Astrocyte (in vitro differentiated cells and primary cell): Measurements from ENCODE around the gene AP4E1. TPM values are rescaled to one million over a fixed set of nuclear protein-coding genes. Genes with fewer than 3 reads are reported as not detected.

ENCODE experiments used
- DNase-seq: peaks from one replicate; pipeline ENCODE4 v3.0.0-alpha.2; 2010; ENCODE audit warnings: low read depth
- FAIRE-seq: peaks from 2 replicates; lab custom pipeline; 2011; peaks lifted over from hg19 to GRCh38; lab: Jason Lieb, UNC
- H2AFZ ChIP-seq: 2 replicates; pipeline ENCODE4 v1.6.0; 2012; ENCODE audit warnings: low read depth, low read length, inconsistent platforms
- H3K27ac ChIP-seq: 2 replicates; pipeline ENCODE4 v1.5.1; 2011; ENCODE audit warnings: low read depth, low read length, inconsistent platforms
- H3K27me3 ChIP-seq: 2 replicates; pipeline ENCODE4 v1.6.0; 2011; ENCODE audit warnings: low read length, inconsistent platforms; ENCODE audit not compliant: insufficient read depth
- H3K36me3 ChIP-seq: 2 replicates; pipeline ENCODE4 v1.5.1; 2011; ENCODE audit warnings: low read length, inconsistent platforms; ENCODE audit not compliant: insufficient read depth
- H3K4me1 ChIP-seq: 2 replicates; pipeline ENCODE4 v1.5.1; 2011; ENCODE audit warnings: low read length, inconsistent platforms; ENCODE audit not compliant: insufficient read depth
- H3K4me2 ChIP-seq: 2 replicates; pipeline ENCODE4 v1.6.0; 2012; ENCODE audit warnings: low read length, inconsistent platforms
- H3K4me3 ChIP-seq: 2 replicates; pipeline ENCODE4 v1.5.1; 2011; ENCODE audit warnings: low read depth, mild to moderate bottlenecking, low read length, inconsistent platforms; ENCODE audit not compliant: insufficient read depth
- H3K79me2 ChIP-seq: 2 replicates; pipeline ENCODE4 v1.6.0; 2012; ENCODE audit warnings: mild to moderate bottlenecking, low read length, inconsistent platforms; ENCODE audit not compliant: insufficient read depth
- H3K9ac ChIP-seq: 2 replicates; pipeline ENCODE4 v1.6.0; 2012; ENCODE audit warnings: mild to moderate bottlenecking, low read length, inconsistent platforms
- H3K9me3 ChIP-seq: 2 replicates; pipeline ENCODE4 v1.5.1; 2012; ENCODE audit warnings: low read depth, mild to moderate bottlenecking, low read length, inconsistent platforms; ENCODE audit not compliant: insufficient read depth
- H4K20me1 ChIP-seq: 2 replicates; pipeline ENCODE4 v1.6.0; 2012; ENCODE audit warnings: low read length, inconsistent platforms; ENCODE audit not compliant: insufficient read depth
- H3K27ac Mint-ChIP-seq: one replicate; pipeline ENCODE4 v1.8.0; 2021; ENCODE audit warnings: mild to moderate bottlenecking, mixed read lengths; ENCODE audit not compliant: unreplicated experiment
- H3K27me3 Mint-ChIP-seq: one replicate; pipeline ENCODE4 v1.8.0; 2021; ENCODE audit warnings: low read depth, mixed read lengths; ENCODE audit not compliant: unreplicated experiment
- H3K36me3 Mint-ChIP-seq: one replicate; pipeline ENCODE4 v1.8.0; 2021; ENCODE audit warnings: low read depth, mixed read lengths; ENCODE audit not compliant: unreplicated experiment
- H3K4me1 Mint-ChIP-seq: one replicate; pipeline ENCODE4 v1.8.0; 2021; ENCODE audit warnings: low read depth, mixed read lengths; ENCODE audit not compliant: unreplicated experiment
- H3K4me3 Mint-ChIP-seq: one replicate; pipeline ENCODE4 v1.8.0; 2021; ENCODE audit warnings: mild to moderate bottlenecking, moderate library complexity, mixed read lengths; ENCODE audit not compliant: unreplicated experiment
- H3K9me3 Mint-ChIP-seq: one replicate; pipeline ENCODE4 v1.8.0; 2021; ENCODE audit warnings: mild to moderate bottlenecking, mixed read lengths; ENCODE audit not compliant: unreplicated experiment
- EZH2 ChIP-seq: IDR thresholded peaks from 2 replicates; pipeline ENCODE4 v1.6.1; 2012; ENCODE audit warnings: mild to moderate bottlenecking, low read length, inconsistent platforms; ENCODE audit not compliant: insufficient read depth
- total RNA-seq: library from RNA; stranded (reverse); gene quantifications from 2 replicates; pipeline ENCODE4 v1.2.1, GENCODE V29; 2021
- TF ChIP-seq, protein P1 (sequence below): IDR thresholded peaks from 2 replicates; pipeline ENCODE4 v1.5.1; 2011; ENCODE audit warnings: low read depth, mild to moderate bottlenecking, inconsistent platforms, low read length, moderate library complexity; ENCODE audit not compliant: insufficient read depth

AP4E1 gene
- total RNA-seq, 1 donor from 2014 or later = 16.4 TPM

DNA sequence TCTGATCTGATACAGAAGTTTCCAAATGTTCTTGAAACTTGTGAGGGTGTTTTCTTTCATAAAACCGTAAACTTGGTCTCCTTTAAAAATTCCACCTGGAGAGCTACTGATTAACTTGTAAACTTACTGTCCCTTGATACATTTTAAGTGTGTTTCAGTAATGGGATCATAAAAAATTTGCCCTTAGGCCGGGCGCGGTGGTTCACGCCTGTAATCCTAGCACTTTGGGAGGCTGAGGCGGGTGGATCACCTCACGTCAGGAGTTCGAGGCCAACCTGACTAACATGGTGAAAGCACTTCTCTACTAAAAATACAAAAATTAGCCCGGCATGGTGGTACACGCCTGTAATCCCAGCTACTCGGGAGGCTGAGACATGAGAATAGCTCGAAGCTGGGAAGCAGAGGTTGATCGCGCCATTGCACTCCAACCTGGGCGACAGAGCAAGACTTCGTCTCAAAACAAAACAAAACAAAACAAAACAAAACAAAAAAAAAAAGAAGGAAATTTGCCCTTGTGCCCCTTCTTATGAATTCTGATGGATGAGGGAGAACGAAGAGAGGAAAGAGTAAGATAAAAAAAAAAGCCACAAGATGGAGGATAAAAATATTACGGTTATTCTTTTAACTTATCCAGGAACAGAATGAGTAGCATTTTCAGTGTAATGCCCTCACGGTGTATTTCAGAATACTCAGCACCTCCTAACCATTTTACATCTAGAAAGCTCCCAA, 32.1 kb upstream of the AP4E1 start:
- Histone ChIP-seq H3K4me3 (peak overlapping the region; percentile 45), H3K9ac (peak overlapping the region; percentile 65), H3K79me2 (no peaks in the 10 kb centered on the region), H3K4me2 (peak overlapping the region; percentile 82), H4K20me1 (no peaks in the 10 kb centered on the region), H2AFZ (peak overlapping the region; percentile 83), H3K27me3 (peaks cover 10% of the 10 kb centered on the region), H3K36me3 (no peaks in the 10 kb centered on the region), H3K4me1 (no peaks in the 10 kb centered on the region), H3K9me3 (no peaks in the 10 kb centered on the region), H3K27ac (peak overlapping the region; percentile 3)
- no peak for FAIRE-seq
- Mint-ChIP-seq H3K27me3 (peaks cover 6% of the 10 kb centered on the region), H3K36me3 (no peaks in the 10 kb centered on the region), H3K27ac (peak overlapping the region; percentile 77), H3K4me3 (peak overlapping the region; percentile 30), H3K9me3 (no peaks in the 10 kb centered on the region), H3K4me1 (peaks cover 27% of the 10 kb centered on the region)
- TF ChIP-seq EZH2 = no peak
- TF ChIP-seq, protein P1, sequence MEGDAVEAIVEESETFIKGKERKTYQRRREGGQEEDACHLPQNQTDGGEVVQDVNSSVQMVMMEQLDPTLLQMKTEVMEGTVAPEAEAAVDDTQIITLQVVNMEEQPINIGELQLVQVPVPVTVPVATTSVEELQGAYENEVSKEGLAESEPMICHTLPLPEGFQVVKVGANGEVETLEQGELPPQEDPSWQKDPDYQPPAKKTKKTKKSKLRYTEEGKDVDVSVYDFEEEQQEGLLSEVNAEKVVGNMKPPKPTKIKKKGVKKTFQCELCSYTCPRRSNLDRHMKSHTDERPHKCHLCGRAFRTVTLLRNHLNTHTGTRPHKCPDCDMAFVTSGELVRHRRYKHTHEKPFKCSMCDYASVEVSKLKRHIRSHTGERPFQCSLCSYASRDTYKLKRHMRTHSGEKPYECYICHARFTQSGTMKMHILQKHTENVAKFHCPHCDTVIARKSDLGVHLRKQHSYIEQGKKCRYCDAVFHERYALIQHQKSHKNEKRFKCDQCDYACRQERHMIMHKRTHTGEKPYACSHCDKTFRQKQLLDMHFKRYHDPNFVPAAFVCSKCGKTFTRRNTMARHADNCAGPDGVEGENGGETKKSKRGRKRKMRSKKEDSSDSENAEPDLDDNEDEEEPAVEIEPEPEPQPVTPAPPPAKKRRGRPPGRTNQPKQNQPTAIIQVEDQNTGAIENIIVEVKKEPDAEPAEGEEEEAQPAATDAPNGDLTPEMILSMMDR = no peak
- DNase-seq = no peak

DNA sequence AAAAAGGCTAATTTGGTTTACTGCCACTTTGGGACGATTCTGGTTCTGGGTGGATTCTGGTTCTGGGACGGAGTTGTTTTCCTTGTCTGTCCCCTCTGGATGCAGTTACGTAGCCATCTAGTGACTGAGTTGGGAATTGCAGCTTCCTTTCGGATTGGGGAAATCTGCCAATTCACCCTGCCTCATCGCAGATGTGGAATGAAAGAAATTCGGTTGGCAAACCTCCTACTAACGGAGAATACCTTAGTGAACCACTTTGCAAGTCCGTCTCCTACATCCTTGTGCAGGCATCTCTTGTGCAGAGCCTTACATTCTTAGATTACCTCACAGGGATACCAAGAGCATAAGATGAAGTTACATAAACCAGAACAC, 31.5 kb upstream of the AP4E1 start:
- H3K4me3 Mint-ChIP-seq = peak overlapping the region; percentile 30

More for the DNA sequence above, 31.5 kb upstream of the AP4E1 start:
- TF ChIP-seq, protein P1 = peak; percentile 99
- no peak for TF ChIP-seq EZH2
- DNase-seq (peak; percentile 92), FAIRE-seq (no peak)
- Histone ChIP-seq H3K27me3 (peaks cover 4% of the 10 kb centered on the region), H3K9me3 (no peaks in the 10 kb centered on the region), H3K9ac (peak overlapping the region; percentile 65), H2AFZ (peak overlapping the region; percentile 83), H3K4me2 (peak overlapping the region; percentile 82), H3K36me3 (no peaks in the 10 kb centered on the region), H3K27ac (peak overlapping the region; percentile 3), H4K20me1 (no peaks in the 10 kb centered on the region), H3K4me3 (peak overlapping the region; percentile 45), H3K79me2 (no peaks in the 10 kb centered on the region), H3K4me1 (no peaks in the 10 kb centered on the region)
- Mint-ChIP-seq H3K9me3 (no peaks in the 10 kb centered on the region), H3K4me1 (peaks cover 31% of the 10 kb centered on the region), H3K27me3 (peaks cover 1% of the 10 kb centered on the region), H3K27ac (peak overlapping the region; percentile 77), H3K36me3 (no peaks in the 10 kb centered on the region)
